C4-2B (cell line): Measurements from ENCODE around the gene KRT76.

Source experiments
- H3K27ac ChIP-seq: fragments of 450-650 bp; 2 replicates; pipeline ENCODE4 v1.5.1; 2017
- CTCF ChIP-seq: fragments of 450-650 bp; conservative IDR thresholded peaks from 2 replicates; pipeline ENCODE4 v1.5.1; 2017; ENCODE audit warnings: mild to moderate bottlenecking
- ZFX ChIP-seq: fragments of 450-650 bp; IDR thresholded peaks from 2 replicates; pipeline ENCODE4 v1.6.1; 2017

Gene KRT76

GRCh38 chr12:52760623-52761022 is 16.5 kb downstream of the KRT76 start:
- TF ChIP-seq ZFX (no peak), CTCF (no peak)
- no peak overlapping the region for H3K27ac ChIP-seq

DNA sequence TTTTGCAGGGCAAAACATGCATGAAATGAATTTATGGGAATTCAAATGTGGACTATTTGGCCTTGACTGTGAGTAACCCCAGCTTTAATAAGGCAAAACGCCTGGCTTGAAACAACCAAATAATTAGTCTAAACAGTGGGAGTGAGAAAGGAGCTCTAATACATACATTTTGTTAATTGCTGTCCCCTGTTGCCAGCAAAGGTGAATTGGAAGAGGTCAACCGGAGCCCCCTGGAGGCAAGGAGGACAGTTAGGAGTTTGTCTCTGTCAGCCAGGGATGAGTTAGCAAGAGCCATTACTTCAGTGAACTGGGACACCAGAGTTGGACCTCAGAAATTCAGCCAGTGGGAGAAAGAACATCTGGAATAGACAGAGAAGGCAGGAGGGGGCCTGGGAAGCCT is 17.4 kb downstream of the KRT76 start:
- H3K27ac ChIP-seq = no peak overlapping the region
- TF ChIP-seq ZFX (no peak), CTCF (no peak)

DNA sequence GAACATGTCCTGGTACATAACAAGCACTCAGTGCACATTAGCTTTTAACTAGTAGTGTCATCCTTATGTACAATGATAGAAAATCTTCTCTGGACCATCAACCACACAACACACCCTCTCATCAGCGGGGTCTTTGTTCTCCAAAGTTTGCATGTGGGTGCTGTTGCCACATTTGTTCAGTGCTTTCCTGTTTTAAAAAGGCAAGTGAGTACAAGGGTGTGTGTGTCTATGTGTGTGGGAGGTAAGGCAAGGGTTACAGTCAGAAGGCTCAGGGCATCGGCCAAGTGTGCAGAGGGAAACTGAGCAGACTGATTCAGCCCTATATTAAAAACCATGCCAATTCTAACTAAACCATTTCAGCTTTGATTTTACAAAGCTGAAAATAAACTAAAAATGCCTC is 17.9 kb downstream of the KRT76 start:
- TF ChIP-seq ZFX (no peak), CTCF (no peak)

GRCh38 chr12:52757449-52758176 is 19.5 kb downstream of the KRT76 start:
- TF ChIP-seq CTCF (no peak), ZFX (no peak)
- no peak overlapping the region for H3K27ac ChIP-seq

More for the DNA sequence above, 17.9 kb downstream of the KRT76 start:
- H3K27ac ChIP-seq = no peak overlapping the region

DNA sequence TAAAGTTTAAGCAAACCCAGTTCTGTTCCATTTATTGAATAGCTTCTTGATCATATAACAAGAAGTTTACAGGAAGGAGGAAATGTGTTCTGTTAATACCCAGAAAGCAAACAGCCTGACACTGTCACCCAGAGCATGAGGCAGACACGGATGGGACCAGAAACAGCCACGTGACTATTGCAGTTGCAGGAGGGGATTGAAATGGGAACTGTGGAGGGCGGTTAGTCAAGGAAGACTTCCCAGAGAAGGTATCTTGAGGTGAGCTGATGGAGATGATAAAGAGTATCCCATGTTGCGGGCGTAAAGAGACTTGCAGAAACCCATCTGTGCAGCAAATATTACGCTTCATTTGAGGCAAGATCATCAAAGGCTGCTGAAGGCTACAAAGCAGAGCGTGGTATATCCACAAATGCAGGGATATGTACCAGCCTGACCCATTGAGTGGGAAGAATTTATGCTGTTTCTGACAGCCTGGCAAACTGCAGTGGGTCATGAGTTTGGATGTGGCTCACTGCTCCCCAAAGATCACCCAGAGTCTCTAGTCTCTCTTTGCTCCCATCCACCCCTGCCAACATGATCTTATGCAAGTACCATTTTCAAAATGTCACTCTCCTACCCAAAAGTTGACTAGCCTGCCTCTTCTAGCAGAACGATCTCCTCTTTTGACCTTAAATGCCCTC is 20.7 kb downstream of the KRT76 start:
- no peak overlapping the region for H3K27ac ChIP-seq
- TF ChIP-seq CTCF = no peak
- TF ChIP-seq ZFX = no peak

GRCh38 chr12:52755533-52755932 is 21.6 kb downstream of the KRT76 start:
- TF ChIP-seq ZFX (no peak), CTCF (no peak)
- H3K27ac ChIP-seq = no peak overlapping the region

DNA sequence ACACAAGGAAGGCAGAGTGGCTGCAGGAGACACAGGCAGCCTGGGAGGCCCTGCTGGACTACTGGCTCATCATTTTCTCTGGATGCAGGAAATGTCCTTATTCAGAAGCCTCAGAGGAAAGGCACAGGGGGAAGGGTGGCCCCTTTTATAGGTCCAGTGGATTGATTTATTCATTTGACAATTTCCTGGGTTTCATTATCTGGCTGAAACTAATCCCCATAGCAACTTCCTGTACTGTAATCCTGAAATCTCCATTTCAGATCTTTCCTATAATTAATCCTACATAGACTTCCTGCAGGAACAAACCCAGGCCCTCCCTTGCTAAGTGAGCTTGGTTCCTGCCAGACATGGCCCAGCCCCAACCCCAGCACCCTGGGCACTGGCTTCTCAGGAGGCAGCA is 23.0 kb downstream of the KRT76 start:
- no peak for TF ChIP-seq CTCF
- TF ChIP-seq ZFX = no peak
- H3K27ac ChIP-seq = no peak overlapping the region
